Fibroblast of pulmonary artery (primary cell): ENCODE results near the gene MARCHF9.

Experiments
- DNase-seq: peaks from one replicate; pipeline ENCODE4 v3.0.0-alpha.2; 2010; ENCODE audit warnings: low read depth
- H3K4me3 ChIP-seq: replicated peaks from 2 replicates; pipeline ENCODE4 v1.5.1; 2011; ENCODE audit warnings: low read depth, mild to moderate bottlenecking, control low read depth, low read length, moderate library complexity
- TF ChIP-seq, protein P1 (sequence below): IDR thresholded peaks from 2 replicates; pipeline ENCODE4 v1.5.1; 2011; ENCODE audit warnings: mild to moderate bottlenecking, control low read depth, low read length, inconsistent platforms; ENCODE audit errors: missing control alignments

MARCHF9 gene

GRCh38 chr12:57716305-57716704, 38.6 kb upstream of the MARCHF9 start:
- no peak for DNase-seq
- TF ChIP-seq, protein P1, sequence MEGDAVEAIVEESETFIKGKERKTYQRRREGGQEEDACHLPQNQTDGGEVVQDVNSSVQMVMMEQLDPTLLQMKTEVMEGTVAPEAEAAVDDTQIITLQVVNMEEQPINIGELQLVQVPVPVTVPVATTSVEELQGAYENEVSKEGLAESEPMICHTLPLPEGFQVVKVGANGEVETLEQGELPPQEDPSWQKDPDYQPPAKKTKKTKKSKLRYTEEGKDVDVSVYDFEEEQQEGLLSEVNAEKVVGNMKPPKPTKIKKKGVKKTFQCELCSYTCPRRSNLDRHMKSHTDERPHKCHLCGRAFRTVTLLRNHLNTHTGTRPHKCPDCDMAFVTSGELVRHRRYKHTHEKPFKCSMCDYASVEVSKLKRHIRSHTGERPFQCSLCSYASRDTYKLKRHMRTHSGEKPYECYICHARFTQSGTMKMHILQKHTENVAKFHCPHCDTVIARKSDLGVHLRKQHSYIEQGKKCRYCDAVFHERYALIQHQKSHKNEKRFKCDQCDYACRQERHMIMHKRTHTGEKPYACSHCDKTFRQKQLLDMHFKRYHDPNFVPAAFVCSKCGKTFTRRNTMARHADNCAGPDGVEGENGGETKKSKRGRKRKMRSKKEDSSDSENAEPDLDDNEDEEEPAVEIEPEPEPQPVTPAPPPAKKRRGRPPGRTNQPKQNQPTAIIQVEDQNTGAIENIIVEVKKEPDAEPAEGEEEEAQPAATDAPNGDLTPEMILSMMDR = no peak
- no peak overlapping the region for H3K4me3 ChIP-seq

GRCh38 chr12:57717131-57717530, 37.8 kb upstream of the MARCHF9 start:
- H3K4me3 ChIP-seq = no peak overlapping the region
- no peak for DNase-seq
- TF ChIP-seq, protein P1 = no peak

- TF ChIP-seq, protein P1 = no peak
- no peak for DNase-seq
- no peak overlapping the region for H3K4me3 ChIP-seq
Measured at GRCh38 chr12:57717846-57718640, 36.9 kb upstream of the MARCHF9 start.

DNA sequence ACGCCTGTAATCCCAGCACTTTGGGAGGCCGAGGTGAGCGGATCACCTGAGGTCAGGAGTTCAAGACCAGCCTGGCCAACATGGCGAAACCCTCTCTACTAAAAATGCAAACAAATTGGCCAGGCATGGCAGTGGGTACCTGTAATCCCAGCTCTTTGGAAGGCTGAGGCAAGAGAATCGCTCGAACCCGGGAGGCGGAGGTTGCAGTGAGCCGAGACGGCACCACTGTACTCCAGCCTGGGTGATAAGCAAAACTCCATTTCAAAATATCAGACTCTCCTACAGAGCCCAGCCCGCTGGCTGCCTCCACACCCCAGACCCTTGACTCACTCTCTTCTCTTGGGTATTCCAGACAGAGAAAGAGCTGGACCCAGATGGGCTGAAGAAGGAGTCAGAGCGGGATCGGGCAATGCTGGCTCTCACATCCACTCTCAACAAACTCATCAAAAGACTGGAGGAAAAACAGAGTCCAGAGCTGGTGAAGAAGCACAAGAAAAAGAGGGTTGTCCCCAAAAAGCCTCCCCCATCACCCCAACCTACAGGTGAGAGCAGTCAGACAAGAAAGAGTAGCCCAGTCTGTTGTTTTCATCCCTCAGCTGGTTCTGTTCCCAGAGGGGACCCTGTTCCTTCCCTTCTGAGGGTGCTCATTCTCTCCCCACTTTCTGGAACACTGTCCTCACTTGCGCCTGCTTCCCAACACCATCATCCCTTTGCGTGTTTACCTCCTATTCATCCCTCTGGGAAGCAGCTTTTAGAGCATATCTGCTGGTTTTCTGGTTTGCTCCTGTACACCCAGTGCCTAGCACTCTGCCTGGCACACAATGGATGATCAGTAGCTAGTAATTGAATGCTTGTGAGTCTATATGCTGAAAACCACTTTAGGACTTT, 36.0 kb upstream of the MARCHF9 start:
- no peak overlapping the region for H3K4me3 ChIP-seq
- DNase-seq = no peak
- TF ChIP-seq, protein P1 = no peak

- no peak for DNase-seq
- no peak overlapping the region for H3K4me3 ChIP-seq
- TF ChIP-seq, protein P1 = no peak
Measured at GRCh38 chr12:57719777-57720605, 34.9 kb upstream of the MARCHF9 start.
